ENCODE results near the gene RFC5. TPM values are rescaled to one million over a fixed set of nuclear protein-coding genes. Genes with fewer than 3 reads are reported as not detected.
A peak's percentile ranks its signal among the peaks of the same experiment; 100 is the strongest.
"Not testable (repeated sequence)": the region's sequence is repeated elsewhere in the genome, so short reads cannot be mapped to it uniquely, and the experiment has no call there.

RFC5 gene
- total and polyA plus RNA-seq, 10 donors, result 6.6 to 18.4 (median 11.4) TPM

- no peak overlapping the region for H3K27ac ChIP-seq
- intact Hi-C loops (cut with DNase I; ENCODE audit: low total_unique reads), result no loop called here
- H3K9me3 ChIP-seq, result no peaks in the 10 kb centered on the region
- H3K4me3 ChIP-seq, result no peak overlapping the region
- no peak for DNase-seq
- 86 to 95% (median 87%) methylated on average over 2 of the region's 2 CpGs for WGBS, 5 donors
- peaks cover 0 to 30% (median 21%) of the 10 kb centered on the region in 6 donors for H3K4me1 ChIP-seq
- H3K36me3 ChIP-seq, result peaks cover 0 to 21% (median 12%) of the 10 kb centered on the region in 6 donors
- TF ChIP-seq POLR2AphosphoS5 (IDR thresholded peaks at IDR 0.05) (no peak), POLR2A (IDR thresholded peaks at IDR 0.05) (no peak), CTCF (IDR thresholded peaks at IDR 0.05 in 8 of 11, conservative IDR thresholded peaks at IDR 0.05 in 3 of 11) (no peak)
- no peaks in the 10 kb centered on the region for H3K27me3 ChIP-seq (replicated peaks in 1 of 7)
Observed at GRCh38 chr12:118015306-118015705, 1.2 kb upstream of the RFC5 start.

DNA sequence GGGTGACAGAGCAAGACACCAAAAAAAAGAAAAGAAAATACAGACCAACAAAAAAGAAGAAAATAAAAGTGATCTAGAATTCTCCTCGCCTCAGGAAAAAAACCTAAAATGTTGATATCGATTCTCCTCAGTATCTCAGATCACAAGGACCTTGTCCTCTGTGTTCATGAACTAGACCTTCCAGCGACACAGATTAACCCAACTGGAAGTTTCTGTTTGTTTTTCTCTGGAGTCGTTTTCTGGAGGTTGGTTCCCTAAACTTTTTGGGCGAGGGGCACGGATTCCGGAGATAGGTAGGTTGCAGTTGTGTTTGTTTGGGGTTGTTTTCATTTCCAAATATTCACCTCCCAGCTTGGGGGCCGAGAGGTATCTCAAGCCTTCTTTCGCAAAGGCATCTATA, 559 bp upstream of the RFC5 start:
- no peak for DNase-seq
- H3K4me1 ChIP-seq, result peaks cover 0 to 30% (median 21%) of the 10 kb centered on the region in 6 donors
- H3K4me3 ChIP-seq, result peak overlapping the region in 7 of 8 donors; percentile 75 to 99 (median 92)
- H3K27me3 ChIP-seq (replicated peaks in 1 of 7), result no peaks in the 10 kb centered on the region
- 31 to 37% (median 33%) methylated on average over 9 of the region's 9 CpGs for WGBS, 5 donors
- H3K9me3 ChIP-seq, result no peaks in the 10 kb centered on the region
- H3K36me3 ChIP-seq, result peaks cover 0 to 27% (median 13%) of the 10 kb centered on the region in 6 donors
- intact Hi-C loops (cut with DNase I; ENCODE audit: low total_unique reads), result no loop called here
- no peak overlapping the region for H3K27ac ChIP-seq
- no peak for TF ChIP-seq POLR2AphosphoS5 (IDR thresholded peaks at IDR 0.05)

GRCh38 chr12:118017926-118018325, 1.4 kb downstream of the RFC5 start:
- Histone ChIP-seq H3K4me1 (peaks cover 0 to 30% (median 21%) of the 10 kb centered on the region in 6 donors), H3K27me3 (replicated peaks in 1 of 7) (no peaks in the 10 kb centered on the region), H3K4me3 (peak overlapping the region in 1 of 8 donors; percentile 99), H3K9me3 (no peaks in the 10 kb centered on the region), H3K27ac (no peak overlapping the region), H3K36me3 (peaks cover 0 to 47% (median 23%) of the 10 kb centered on the region in 6 donors)
- intact Hi-C loops (cut with DNase I; ENCODE audit: low total_unique reads), result no loop called here
- DNase-seq, result no peak
- no peak for TF ChIP-seq POLR2AphosphoS5 (IDR thresholded peaks at IDR 0.05)

DNA sequence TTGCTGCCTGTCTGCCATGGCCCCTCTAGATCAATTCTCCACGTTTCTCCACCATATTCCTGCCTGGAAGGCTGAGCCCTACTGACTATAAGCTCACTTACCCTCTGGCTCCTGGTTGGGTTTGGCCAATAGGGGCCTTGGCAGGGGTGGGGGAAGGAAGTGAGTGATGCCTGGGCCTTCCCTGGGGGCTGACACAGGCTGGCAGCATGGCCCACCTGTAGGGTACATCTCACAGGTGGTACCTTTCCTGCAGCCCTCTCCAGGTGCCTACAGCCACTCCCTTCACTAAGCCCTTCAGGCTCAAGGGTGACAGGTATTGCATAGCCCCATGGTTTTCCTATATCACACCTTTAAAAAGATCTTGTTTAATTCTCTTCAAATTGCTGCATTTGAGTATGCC, 3.5 kb downstream of the RFC5 start:
- TF ChIP-seq POLR2AphosphoS5 (IDR thresholded peaks at IDR 0.05), result no peak
- TF ChIP-seq POLR2A (IDR thresholded peaks at IDR 0.05), result no peak
- no peak for TF ChIP-seq CTCF (IDR thresholded peaks at IDR 0.05 in 8 of 11, conservative IDR thresholded peaks at IDR 0.05 in 3 of 11)
- H3K27ac ChIP-seq, result no peak overlapping the region

GRCh38 chr12:118022097-118022727, 5.7 kb downstream of the RFC5 start:
- intact Hi-C loops (cut with DNase I; ENCODE audit: low total_unique reads), result not testable (repeated sequence)
- H3K36me3 ChIP-seq, result peaks cover 4 to 88% (median 49%) of the 10 kb centered on the region in 6 donors
- WGBS, 5 donors, result 90 to 98% (median 93%) methylated on average over 13 of the region's 13 CpGs

More for the DNA sequence above, 3.5 kb downstream of the RFC5 start:
- intact Hi-C loops (cut with DNase I; ENCODE audit: low total_unique reads), result no loop called here
- H3K4me3 ChIP-seq, result no peak overlapping the region
- no peaks in the 10 kb centered on the region for H3K9me3 ChIP-seq
- peaks cover 0 to 30% (median 21%) of the 10 kb centered on the region in 6 donors for H3K4me1 ChIP-seq
- peaks cover 0 to 67% (median 28%) of the 10 kb centered on the region in 6 donors for H3K36me3 ChIP-seq
- no peaks in the 10 kb centered on the region for H3K27me3 ChIP-seq (replicated peaks in 1 of 7)
- DNase-seq, result no peak
- WGBS, 5 donors, result 82 to 96% (median 86%) methylated on average over 1 of the region's 1 CpG

More at GRCh38 chr12:118022097-118022727, 5.7 kb downstream of the RFC5 start:
- H3K27ac ChIP-seq; H3K4me3 ChIP-seq; H3K9me3 ChIP-seq; DNase-seq; H3K27me3 ChIP-seq (replicated peaks in 1 of 7): not testable (repeated sequence)
- H3K4me1 ChIP-seq, result peaks cover 0 to 14% (median 8%) of the 10 kb centered on the region in 6 donors

Measured in spleen (tissue), 11 donors.